ENCODE measurements around the gene ZNF518A. TPM values are rescaled to one million over a fixed set of nuclear protein-coding genes. Genes with fewer than 3 reads are reported as not detected.

Gene ZNF518A
- total RNA-seq, 1 donor, result 7.7 TPM

DNA sequence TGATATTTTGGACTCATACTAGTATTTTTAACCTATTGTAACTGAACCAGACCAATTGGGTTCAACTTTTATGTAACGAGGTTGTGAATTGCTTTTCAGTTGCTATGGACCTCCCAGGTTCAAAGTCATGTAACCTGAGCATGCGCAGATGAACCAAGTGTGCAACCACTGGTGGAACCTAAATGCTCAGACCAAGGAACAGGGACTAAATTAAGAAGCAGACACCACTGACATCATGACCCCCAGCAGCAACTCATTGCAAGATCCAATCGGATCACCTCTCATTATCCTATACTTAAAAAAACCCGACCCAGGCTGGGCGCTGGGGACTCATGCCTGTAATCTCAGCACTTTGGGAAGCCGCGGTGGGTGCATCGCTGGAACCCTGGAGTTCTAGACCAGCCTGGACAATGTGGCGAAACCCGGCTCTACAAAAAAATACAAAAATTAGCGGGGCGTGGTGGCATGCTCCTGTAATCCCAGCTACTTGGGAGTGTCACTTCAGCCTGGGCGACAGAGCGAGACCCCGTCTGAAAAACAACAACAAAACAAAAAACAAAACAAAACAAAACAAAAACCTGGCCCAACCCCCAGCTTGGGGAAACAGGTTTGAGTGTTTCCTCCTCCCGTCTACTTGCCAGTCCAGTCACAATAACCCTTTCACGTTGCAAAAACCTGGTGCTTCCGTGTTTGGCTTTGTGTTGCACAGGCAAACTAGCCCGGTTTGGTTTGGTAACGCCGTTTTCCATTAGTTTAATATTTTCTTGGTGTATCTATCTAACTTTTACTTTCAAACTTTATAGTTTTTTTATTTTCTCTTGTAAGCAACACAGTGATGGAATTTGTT, 11.3 kb upstream of the ZNF518A start:
- H3K27me3 ChIP-seq (ENCODE audit: insufficient read depth, low read length), result peaks cover 62% of the 10 kb centered on the region
- no peak overlapping the region for H3K4me3 ChIP-seq (ENCODE audit: low read length)
- H3K9me3 ChIP-seq (ENCODE audit: low read depth, low read length), result no peaks in the 10 kb centered on the region
- peaks cover 4% of the 10 kb centered on the region for H3K4me1 ChIP-seq (ENCODE audit: insufficient read depth, low read length)

DNA sequence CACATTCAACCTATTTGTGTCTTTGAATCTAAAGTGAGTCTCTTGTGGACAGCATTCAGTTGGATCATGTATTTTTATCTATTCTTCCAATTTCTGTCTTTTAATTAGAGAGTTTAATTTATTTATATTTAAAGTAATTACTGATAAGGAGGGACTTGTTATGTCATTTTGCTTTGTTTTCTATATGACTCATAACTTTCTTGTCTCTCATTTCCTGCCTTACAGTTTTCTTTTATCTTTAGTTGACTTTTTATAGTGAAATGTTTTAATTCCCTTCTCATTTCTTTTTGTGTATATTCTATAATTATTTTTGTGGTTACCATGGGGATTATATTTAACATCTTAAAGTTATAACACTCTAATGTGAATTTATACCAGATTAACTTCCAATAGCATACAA, 7.3 kb upstream of the ZNF518A start:
- H3K4me1 ChIP-seq (ENCODE audit: insufficient read depth, low read length), result peaks cover 11% of the 10 kb centered on the region
- peaks cover 70% of the 10 kb centered on the region for H3K27me3 ChIP-seq (ENCODE audit: insufficient read depth, low read length)
- H3K9me3 ChIP-seq (ENCODE audit: low read depth, low read length), result no peaks in the 10 kb centered on the region
- H3K4me3 ChIP-seq (ENCODE audit: low read length), result no peak overlapping the region

DNA sequence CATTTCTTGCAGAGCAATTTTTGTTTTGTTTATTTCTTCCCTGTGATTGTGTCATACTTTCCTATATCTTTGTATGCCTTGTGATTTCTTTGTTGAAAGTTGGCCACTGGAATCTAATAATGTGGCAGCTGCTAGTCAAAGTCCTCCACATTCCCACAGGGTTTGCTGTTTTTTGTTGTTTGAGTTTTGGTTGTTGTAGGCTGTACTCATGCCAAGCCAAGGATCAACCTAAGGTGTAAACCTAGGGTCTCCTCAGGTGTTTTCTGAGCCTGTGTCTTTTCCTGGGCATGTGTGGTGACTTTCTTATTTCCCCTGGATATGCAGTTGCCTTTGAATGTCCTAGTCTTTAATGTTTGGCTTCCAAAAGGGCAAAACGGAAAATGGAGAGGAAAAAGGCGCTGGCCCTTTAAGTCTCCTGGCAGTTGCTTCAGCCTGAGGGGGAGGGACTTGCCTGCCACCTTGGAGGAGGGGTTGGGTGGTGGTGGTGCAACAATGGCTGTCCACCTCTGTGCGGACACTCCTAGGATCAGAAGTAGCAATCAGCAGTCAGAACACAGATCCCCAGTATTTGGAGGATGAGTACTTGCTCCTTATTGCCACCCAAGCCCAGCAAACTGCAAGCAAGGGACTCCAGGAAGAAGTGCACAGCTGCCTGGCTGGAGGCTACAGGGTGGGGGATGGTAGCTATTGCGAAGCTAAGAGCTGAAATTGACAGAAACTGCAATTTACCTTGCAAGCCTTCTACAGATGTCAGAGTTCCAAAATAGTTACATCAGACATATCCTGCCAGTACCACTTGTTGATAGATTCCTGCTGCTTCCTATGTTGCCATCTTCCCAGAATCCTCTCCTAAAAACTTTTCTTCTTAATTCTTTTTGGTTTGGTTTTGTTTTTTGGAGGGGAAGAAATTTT, 5.6 kb upstream of the ZNF518A start:
- H3K4me1 ChIP-seq (ENCODE audit: insufficient read depth, low read length), result peaks cover 14% of the 10 kb centered on the region
- H3K4me3 ChIP-seq (ENCODE audit: low read length), result peak overlapping the region; percentile 19
- no peaks in the 10 kb centered on the region for H3K9me3 ChIP-seq (ENCODE audit: low read depth, low read length)
- H3K27me3 ChIP-seq (ENCODE audit: insufficient read depth, low read length), result peaks cover 71% of the 10 kb centered on the region

DNA sequence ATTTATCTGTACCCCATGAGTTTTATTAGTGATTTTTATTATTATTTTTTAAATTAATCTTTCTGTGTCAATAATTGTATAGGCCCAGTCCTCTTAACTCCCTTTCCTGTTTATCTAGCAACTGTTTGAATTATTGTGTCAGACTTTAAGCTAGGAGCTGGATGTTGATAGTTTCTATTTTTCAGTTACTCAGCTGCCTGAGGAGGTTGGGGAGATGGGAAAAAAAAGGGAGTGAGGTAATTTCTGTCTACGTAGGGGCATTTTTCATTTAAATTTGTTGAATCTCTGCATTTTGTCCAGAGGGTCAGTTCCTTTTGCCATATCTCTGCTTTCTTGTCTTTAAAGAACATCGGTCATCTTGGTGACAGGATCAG, 5.0 kb upstream of the ZNF518A start:
- Histone ChIP-seq H3K9me3 (ENCODE audit: low read depth, low read length) (no peaks in the 10 kb centered on the region), H3K4me3 (ENCODE audit: low read length) (no peak overlapping the region), H3K4me1 (ENCODE audit: insufficient read depth, low read length) (peaks cover 16% of the 10 kb centered on the region), H3K27me3 (ENCODE audit: insufficient read depth, low read length) (peaks cover 65% of the 10 kb centered on the region)

DNA sequence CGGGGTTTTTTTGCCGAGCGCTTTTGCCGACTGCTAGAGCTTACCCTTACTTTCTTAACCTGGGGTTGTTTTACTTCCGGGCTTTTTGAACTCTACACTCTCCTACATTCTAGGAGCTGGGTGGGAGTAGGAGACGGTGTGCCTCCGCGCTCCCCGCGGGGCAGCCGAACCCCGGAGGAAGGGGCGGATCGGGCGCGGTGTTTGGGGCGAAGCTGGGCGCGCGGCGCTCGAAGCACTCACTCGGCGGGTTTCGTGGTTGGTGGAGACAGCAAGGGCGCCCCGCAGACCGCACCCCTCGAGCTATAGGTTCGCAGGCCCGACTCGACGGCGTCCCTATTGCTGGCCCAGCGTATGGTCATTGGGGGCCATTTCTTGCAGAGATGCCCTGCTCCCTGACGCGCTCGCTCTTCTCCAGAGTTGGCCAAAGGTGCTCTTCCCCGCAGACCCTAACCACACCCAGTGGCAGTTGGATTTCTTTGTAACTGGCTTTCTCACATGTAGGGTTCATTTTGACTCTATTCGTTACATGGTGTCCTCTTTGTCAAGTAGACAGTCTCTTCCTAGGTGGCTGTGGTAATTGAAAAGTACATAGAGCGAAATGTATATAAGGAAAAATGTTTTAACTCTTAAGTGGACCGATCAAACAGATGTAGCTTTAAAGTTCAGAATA, 364 bp downstream of the ZNF518A start:
- H3K4me1 ChIP-seq (ENCODE audit: insufficient read depth, low read length), result peaks cover 6% of the 10 kb centered on the region
- no peaks in the 10 kb centered on the region for H3K9me3 ChIP-seq (ENCODE audit: low read depth, low read length)
- peaks cover 33% of the 10 kb centered on the region for H3K27me3 ChIP-seq (ENCODE audit: insufficient read depth, low read length)
- H3K4me3 ChIP-seq (ENCODE audit: low read length), result peak overlapping the region; percentile 65

DNA sequence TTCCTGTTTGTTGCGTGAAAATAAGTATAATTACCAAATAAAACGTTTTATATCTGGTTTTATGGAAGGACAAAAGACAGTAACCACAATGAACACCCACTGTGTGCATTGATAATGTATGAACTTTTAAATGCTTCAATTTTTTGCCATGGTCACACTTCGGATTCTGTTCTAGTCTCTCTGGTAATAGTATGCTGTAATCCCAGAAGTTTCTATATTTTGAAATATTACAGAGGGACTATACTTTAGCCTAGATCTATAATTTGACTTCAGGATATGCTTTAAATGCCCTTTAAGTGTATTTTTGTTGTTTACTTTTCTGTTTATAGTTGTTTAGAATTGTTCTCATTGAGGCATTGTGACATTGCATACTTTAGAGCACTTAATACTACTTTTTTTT, 1.5 kb downstream of the ZNF518A start:
- Histone ChIP-seq H3K27me3 (ENCODE audit: insufficient read depth, low read length) (peaks cover 23% of the 10 kb centered on the region), H3K9me3 (ENCODE audit: low read depth, low read length) (no peaks in the 10 kb centered on the region), H3K4me3 (ENCODE audit: low read length) (no peak overlapping the region), H3K4me1 (ENCODE audit: insufficient read depth, low read length) (peaks cover 6% of the 10 kb centered on the region)

DNA sequence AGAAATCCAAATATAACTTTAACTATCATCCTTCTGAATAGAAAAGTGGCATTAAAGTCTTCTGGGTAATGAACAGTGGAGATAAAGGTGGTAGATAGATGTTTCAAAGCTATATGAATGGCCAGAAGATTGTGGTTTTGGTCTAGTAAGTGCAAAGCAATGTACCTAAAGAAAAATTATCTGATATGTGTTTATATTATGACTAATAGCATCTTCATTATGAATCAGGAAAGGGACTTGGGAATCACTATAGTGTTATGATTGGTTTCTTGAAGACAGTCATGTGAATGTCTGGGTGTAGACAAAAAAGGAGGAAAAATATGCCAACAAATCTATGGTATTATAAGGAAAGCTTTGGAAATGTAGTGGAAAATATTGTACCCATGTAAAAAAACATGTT, 3.0 kb downstream of the ZNF518A start:
- peaks cover 8% of the 10 kb centered on the region for H3K27me3 ChIP-seq (ENCODE audit: insufficient read depth, low read length)
- H3K4me1 ChIP-seq (ENCODE audit: insufficient read depth, low read length), result peaks cover 6% of the 10 kb centered on the region
- H3K4me3 ChIP-seq (ENCODE audit: low read length), result no peak overlapping the region
- H3K9me3 ChIP-seq (ENCODE audit: low read depth, low read length), result no peaks in the 10 kb centered on the region

DNA sequence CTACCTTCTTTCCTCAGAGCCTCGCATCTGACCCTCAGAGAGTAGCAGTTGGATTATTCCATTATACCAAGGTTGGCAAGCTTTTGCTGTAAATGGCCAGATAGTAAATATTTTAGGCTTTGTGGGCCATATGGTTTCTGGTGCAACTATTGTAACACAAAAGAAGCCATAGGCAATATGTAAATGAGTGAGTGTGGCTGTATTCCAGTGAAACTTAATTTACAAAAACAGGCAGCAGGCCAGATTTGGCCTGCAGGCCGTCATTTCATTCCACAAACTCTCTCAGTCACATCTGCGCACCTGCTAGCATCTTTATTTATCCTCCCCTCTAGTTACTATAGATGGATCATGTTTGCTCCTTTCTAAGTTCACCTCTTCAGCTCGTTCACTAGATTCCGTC, 6.7 kb downstream of the ZNF518A start:
- Histone ChIP-seq H3K9me3 (ENCODE audit: low read depth, low read length) (no peaks in the 10 kb centered on the region), H3K27me3 (ENCODE audit: insufficient read depth, low read length) (no peaks in the 10 kb centered on the region), H3K4me1 (ENCODE audit: insufficient read depth, low read length) (no peaks in the 10 kb centered on the region), H3K4me3 (ENCODE audit: low read length) (no peak overlapping the region)

DNA sequence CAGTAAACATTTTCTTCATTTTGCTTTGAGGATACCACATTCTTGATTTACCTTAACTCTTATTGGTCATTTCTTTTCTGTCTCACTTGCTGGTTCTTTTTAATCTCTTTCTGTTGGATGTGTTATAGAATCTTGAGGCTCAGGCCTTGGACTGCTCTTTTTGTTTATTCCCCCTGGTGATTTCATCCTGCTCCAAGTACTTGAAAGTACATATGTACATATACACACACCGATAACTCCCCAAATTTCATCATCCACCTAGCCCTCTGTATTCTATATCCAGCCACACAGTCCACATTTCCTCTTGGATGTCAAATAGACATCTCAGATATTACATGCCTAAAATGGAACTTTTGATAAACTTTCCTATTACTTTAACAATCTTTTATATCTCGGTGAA, 7.5 kb downstream of the ZNF518A start:
- peaks cover under 1% of the 10 kb centered on the region for H3K4me1 ChIP-seq (ENCODE audit: insufficient read depth, low read length)
- H3K27me3 ChIP-seq (ENCODE audit: insufficient read depth, low read length), result no peaks in the 10 kb centered on the region
- H3K9me3 ChIP-seq (ENCODE audit: low read depth, low read length), result no peaks in the 10 kb centered on the region
- no peak overlapping the region for H3K4me3 ChIP-seq (ENCODE audit: low read length)

DNA sequence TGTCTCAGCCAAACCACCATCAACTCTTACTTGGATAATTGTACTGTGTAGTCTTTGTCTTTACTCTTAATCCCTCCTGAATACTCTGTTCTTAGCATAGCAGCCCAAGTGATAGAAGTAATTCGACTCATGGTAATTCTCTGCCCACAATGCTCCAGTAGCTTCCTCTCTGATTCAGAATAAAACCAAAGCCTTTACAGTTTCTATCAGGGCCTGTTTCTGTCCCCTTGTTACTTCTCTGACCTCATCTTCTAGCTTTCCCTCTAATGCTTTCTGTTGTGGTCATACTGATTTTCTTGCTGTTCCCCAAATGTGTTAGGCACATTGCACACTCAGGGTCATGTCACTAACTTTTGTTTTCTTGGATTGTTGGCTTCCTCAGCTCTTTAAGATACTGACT, 8.0 kb downstream of the ZNF518A start:
- Histone ChIP-seq H3K4me3 (ENCODE audit: low read length) (no peak overlapping the region), H3K9me3 (ENCODE audit: low read depth, low read length) (no peaks in the 10 kb centered on the region), H3K4me1 (ENCODE audit: insufficient read depth, low read length) (peaks cover 5% of the 10 kb centered on the region), H3K27me3 (ENCODE audit: insufficient read depth, low read length) (no peaks in the 10 kb centered on the region)

DNA sequence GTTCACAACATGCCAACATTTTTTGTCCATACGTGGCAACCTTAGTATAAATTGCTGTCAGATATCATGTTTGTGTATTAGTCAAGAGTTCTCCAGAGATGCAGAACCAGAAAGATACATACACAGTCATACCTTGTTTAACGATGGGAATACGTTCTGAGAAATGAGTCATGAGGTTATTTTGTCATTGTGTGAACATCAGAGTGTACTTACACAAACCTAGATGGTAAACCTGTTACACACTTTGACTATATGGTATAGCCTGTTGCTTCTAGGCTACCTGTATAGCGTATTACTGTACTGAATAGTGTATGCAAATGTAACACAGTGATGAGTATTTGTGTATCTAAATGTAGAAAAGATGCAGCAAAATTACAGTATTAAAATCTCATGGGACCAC, 22.3 kb downstream of the ZNF518A start:
- H3K4me3 ChIP-seq (ENCODE audit: low read length), result no peak overlapping the region
- no peaks in the 10 kb centered on the region for H3K9me3 ChIP-seq (ENCODE audit: low read depth, low read length)
- H3K27me3 ChIP-seq (ENCODE audit: insufficient read depth, low read length), result no peaks in the 10 kb centered on the region
- H3K4me1 ChIP-seq (ENCODE audit: insufficient read depth, low read length), result no peaks in the 10 kb centered on the region

DNA sequence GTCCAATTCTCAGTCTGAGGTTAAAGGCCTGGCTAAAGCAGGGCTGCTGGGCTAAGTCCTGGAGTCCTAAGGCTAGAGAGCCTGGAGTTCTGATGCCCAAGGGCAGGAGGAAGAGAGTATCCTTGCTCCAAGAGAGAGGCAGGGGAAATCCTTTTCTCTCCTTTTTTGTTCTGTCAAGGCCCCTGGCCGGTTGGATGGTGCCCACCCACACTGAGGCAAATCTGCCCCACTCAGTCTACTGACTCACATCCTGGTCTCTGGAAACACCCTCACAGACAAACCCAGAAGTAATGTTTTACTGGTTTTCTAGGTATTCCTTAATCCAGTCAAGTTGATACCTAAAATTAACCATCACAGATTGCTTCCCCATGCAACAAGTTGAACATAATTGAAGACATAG, 23.0 kb downstream of the ZNF518A start:
- no peaks in the 10 kb centered on the region for H3K9me3 ChIP-seq (ENCODE audit: low read depth, low read length)
- H3K4me3 ChIP-seq (ENCODE audit: low read length), result no peak overlapping the region
- H3K27me3 ChIP-seq (ENCODE audit: insufficient read depth, low read length), result no peaks in the 10 kb centered on the region
- no peaks in the 10 kb centered on the region for H3K4me1 ChIP-seq (ENCODE audit: insufficient read depth, low read length)

DNA sequence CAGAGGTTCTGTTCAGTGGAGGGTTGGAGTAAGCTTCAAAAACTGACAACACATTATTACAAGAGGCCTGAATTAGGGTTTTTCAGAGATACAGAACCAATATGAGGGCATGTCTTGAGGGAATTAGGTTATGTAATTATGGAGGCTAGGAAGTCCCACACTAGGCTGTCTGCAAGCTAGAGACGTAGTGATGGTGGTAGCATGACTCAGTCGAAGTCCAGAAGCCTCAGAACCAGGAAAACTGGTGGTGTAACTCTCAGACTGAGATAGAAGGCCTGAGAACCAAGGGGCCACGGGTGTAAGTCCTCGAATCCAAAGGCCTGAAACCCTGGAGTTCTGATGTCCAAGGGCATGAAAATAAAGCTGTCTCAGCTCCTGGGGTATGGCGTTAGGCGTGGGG, 35.6 kb downstream of the ZNF518A start:
- no peaks in the 10 kb centered on the region for H3K27me3 ChIP-seq (ENCODE audit: insufficient read depth, low read length)
- H3K4me1 ChIP-seq (ENCODE audit: insufficient read depth, low read length), result no peaks in the 10 kb centered on the region
- no peak overlapping the region for H3K4me3 ChIP-seq (ENCODE audit: low read length)
- peaks cover 30% of the 10 kb centered on the region for H3K9me3 ChIP-seq (ENCODE audit: low read depth, low read length)

DNA sequence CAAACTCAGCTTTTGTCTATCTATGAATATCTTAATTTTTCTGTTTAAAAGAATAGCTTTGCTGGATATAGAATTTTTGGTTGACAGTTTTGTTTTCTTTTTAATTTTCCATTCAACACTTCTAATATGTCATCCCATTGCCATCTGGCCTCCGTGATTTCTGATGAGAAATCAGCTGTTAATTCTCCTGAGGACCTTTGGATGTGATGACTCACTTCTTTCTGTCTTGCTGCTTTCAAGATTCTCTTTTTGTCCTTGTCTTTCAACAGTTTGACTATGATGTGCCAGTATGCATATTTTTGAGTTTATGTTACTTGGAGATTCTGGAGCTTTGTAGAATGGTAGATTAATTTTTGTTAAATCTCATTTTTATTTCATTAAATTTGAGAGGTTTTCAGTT, 38.4 kb downstream of the ZNF518A start:
- Histone ChIP-seq H3K9me3 (ENCODE audit: low read depth, low read length) (peaks cover 52% of the 10 kb centered on the region), H3K27me3 (ENCODE audit: insufficient read depth, low read length) (no peaks in the 10 kb centered on the region), H3K4me3 (ENCODE audit: low read length) (no peak overlapping the region), H3K4me1 (ENCODE audit: insufficient read depth, low read length) (no peaks in the 10 kb centered on the region)

DNA sequence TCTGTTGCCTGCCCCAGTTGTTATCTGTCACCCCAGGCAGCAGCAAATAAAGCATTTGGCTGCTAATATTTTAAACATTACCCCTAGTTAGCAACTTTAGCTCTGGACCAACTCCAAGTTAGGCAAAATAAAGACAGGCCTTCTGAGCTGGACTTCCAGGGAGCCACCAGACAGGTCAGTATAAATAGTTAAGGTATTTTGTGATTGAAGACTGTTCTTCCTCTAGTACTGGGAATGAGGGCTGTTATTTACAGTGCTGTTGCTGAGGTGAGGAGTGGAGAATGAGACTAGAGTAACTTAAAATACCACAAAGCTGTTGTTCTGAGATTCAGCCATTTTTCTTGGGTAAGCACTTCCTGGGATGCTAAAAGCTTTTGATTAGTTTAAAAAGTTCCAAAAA, 40.1 kb downstream of the ZNF518A start:
- H3K4me3 ChIP-seq (ENCODE audit: low read length), result no peak overlapping the region
- no peaks in the 10 kb centered on the region for H3K27me3 ChIP-seq (ENCODE audit: insufficient read depth, low read length)
- no peaks in the 10 kb centered on the region for H3K4me1 ChIP-seq (ENCODE audit: insufficient read depth, low read length)
- H3K9me3 ChIP-seq (ENCODE audit: low read depth, low read length), result peaks cover 64% of the 10 kb centered on the region
